Kidney (tissue), 14 donors: ENCODE data around the gene TNXB. TPM values are rescaled to one million over a fixed set of nuclear protein-coding genes. Genes with fewer than 3 reads are reported as not detected.

Source experiments
- DNase-seq, 5 donors: peaks; one replicate each; pipeline ENCODE4 v3.0.0-alpha.2; 2013 to 2020
- FAIRE-seq: peaks from 2 replicates; lab custom pipeline; 2012; peaks lifted over from hg19 to GRCh38; lab: Jason Lieb, UNC
- H3K27ac ChIP-seq, 2 donors: one replicate each; pipeline ENCODE4 v1.7.0; 2013; ENCODE audit warnings: low read depth in 2 of 2, low read length in 2 of 2, inconsistent platforms in 1 of 2
- H3K27me3 ChIP-seq: one replicate; pipeline ENCODE4 v1.7.1; 2013; ENCODE audit warnings: low read length, inconsistent platforms; ENCODE audit not compliant: control insufficient read depth, insufficient read depth
- H3K36me3 ChIP-seq, 3 donors: one replicate each; pipeline versions ENCODE4 v1.7.0 to v1.7.1; 2013; ENCODE audit warnings: low read length in 3 of 3, control low read depth in 1 of 3, inconsistent platforms in 1 of 3; ENCODE audit not compliant: insufficient read depth in 3 of 3, control insufficient read depth in 2 of 3
- H3K4me1 ChIP-seq, 3 donors: one replicate each; pipeline versions ENCODE4 v1.7.0 to v1.7.1; 2013; ENCODE audit warnings: low read length in 3 of 3, inconsistent platforms in 1 of 3, low read depth in 1 of 3; ENCODE audit not compliant: control insufficient read depth in 2 of 3, insufficient read depth in 2 of 3
- H3K4me3 ChIP-seq, 3 donors: one replicate each; pipeline versions ENCODE4 v1.7.0 to v1.8.1; 2013; ENCODE audit warnings: low read length in 3 of 3, control low read depth in 1 of 3, inconsistent platforms in 1 of 3
- H3K9ac ChIP-seq, 3 donors: one replicate each; pipeline versions ENCODE4 v1.7.0 to v1.7.1; 2013; ENCODE audit warnings: low read length in 3 of 3, control low read depth in 1 of 3, inconsistent platforms in 1 of 3
- H3K9me3 ChIP-seq, 3 donors: one replicate each; pipeline versions ENCODE4 v1.7.0 to v1.7.1; 2013; ENCODE audit warnings: low read length in 3 of 3, control low read depth in 1 of 3, inconsistent platforms in 1 of 3; ENCODE audit not compliant: control insufficient read depth in 2 of 3, insufficient read depth in 1 of 3
- intact Hi-C: fragments of 100-400 bp; cut with DNase I; formaldehyde crosslinking; loops from one replicate; pipeline ENCODE4 v1.11.1; 2022
- polyA plus RNA-seq: library from polyadenylated mRNA; stranded (reverse); fragments of 350-450 nt; fragmentation: Illumina TruSeq; extraction: RNeasy Lipid Tissue Mini Kit (QIAGEN cat#74804); gene quantifications from one replicate; pipeline ENCODE4 v1.2.3, GENCODE V29; 2014; ENCODE audit warnings: low read depth, low replicate concordance; ENCODE audit not compliant: insufficient read depth
- total RNA-seq: library from RNA; stranded (reverse); fragmentation: NEBNext Ultra II Directional; extraction: Animal tissue kit (Norgen Biotek cat#: 25700); gene quantifications from one replicate; pipeline ENCODE4 v1.2.1, GENCODE V29; 2021
- TF ChIP-seq, protein P1 (sequence below): IDR thresholded peaks from 3 replicates; pipeline ENCODE4 v1.5.1; 2012; ENCODE audit warnings: mild to moderate bottlenecking, moderate library complexity, borderline replicate concordance; ENCODE audit not compliant: insufficient read depth; ENCODE audit errors: extremely low read depth
- donor health status: control.
- donor health status: control.
- donor health status: control.
- donor health status: control.
- donor health status: control.
- donor health status: DM: yes; HTN: yes; CAD: no.
- donor health status: Normal renal cell carcinoma (clear cell type).

TNXB gene
- total and polyA plus RNA-seq, 2 donors from 2014 or later = 13.3 to 88.2 TPM

DNA sequence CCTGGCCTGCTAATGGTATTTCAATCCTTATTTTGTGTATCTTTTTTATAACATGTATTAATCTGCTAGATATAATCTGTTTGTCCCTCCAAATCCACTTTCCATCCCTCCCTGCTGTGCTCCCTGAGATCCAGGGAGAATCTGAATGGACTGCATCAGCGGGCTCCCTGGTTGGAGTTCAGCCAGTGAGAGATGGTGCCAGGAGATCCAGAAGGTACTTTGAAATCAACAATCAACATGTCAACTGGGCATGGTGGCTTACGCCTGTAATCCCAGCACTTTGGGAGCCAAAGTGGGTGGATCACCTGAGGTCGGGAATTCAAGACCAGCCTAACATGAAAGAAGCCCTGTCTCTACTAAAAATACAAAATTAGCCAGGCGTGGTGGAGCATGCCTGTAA, 14.5 kb upstream of the TNXB start:
- no peaks in the 10 kb centered on the region for H3K27me3 ChIP-seq
- peaks cover 7 to 17% (median 16%) of the 10 kb centered on the region in 3 donors for H3K4me1 ChIP-seq
- TF ChIP-seq, protein P1, sequence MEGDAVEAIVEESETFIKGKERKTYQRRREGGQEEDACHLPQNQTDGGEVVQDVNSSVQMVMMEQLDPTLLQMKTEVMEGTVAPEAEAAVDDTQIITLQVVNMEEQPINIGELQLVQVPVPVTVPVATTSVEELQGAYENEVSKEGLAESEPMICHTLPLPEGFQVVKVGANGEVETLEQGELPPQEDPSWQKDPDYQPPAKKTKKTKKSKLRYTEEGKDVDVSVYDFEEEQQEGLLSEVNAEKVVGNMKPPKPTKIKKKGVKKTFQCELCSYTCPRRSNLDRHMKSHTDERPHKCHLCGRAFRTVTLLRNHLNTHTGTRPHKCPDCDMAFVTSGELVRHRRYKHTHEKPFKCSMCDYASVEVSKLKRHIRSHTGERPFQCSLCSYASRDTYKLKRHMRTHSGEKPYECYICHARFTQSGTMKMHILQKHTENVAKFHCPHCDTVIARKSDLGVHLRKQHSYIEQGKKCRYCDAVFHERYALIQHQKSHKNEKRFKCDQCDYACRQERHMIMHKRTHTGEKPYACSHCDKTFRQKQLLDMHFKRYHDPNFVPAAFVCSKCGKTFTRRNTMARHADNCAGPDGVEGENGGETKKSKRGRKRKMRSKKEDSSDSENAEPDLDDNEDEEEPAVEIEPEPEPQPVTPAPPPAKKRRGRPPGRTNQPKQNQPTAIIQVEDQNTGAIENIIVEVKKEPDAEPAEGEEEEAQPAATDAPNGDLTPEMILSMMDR = no peak
- intact Hi-C loops = no loop called here
- FAIRE-seq (no peak), DNase-seq (no peak)
- peaks cover 9 to 33% (median 19%) of the 10 kb centered on the region in 3 donors for H3K36me3 ChIP-seq
- H3K9ac ChIP-seq = no peak overlapping the region
- H3K9me3 ChIP-seq = no peaks in the 10 kb centered on the region
- H3K4me3 ChIP-seq = no peak overlapping the region
- H3K27ac ChIP-seq = no peak overlapping the region

DNA sequence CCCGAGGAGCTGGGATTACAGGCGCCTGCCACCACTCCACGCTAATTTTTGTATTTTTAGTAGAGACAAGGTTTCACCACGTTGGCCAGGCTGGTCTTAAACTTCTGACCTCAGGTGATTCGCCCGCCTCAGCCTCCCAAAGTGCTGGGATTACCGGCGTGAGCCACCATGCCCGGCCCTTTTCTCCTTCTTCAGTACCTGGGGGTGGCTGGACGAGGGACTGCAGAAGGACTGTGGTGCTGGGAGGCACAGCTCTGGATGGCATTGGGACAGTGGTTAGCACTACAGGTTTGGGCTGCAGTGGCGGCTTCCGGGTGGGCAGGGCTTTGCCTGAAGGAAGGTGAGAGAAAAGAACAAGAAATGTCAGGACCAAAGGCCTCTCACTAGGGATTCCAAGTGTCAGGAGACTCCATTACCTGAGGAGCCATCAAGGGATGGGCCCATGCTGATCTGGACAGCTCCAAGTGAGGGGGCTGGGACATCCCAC, 11.5 kb upstream of the TNXB start:
- no peak overlapping the region for H3K4me3 ChIP-seq
- FAIRE-seq (no peak), DNase-seq (no peak)
- H3K36me3 ChIP-seq = peaks cover 11 to 63% (median 42%) of the 10 kb centered on the region in 3 donors
- TF ChIP-seq, protein P1 = no peak
- H3K9ac ChIP-seq = no peak overlapping the region
- H3K27ac ChIP-seq = no peak overlapping the region
- no peaks in the 10 kb centered on the region for H3K27me3 ChIP-seq
- intact Hi-C loops = no loop called here
- H3K4me1 ChIP-seq = peaks cover 0 to 5% (median 5%) of the 10 kb centered on the region in 3 donors
- no peaks in the 10 kb centered on the region for H3K9me3 ChIP-seq

- DNase-seq (peak; percentile 90 to 94 (median 91)), FAIRE-seq (no peak)
- intact Hi-C loops = no loop called here
- Histone ChIP-seq H3K4me3 (peak overlapping the region in 1 of 3 donors; percentile 8), H3K36me3 (peaks cover 9 to 61% (median 42%) of the 10 kb centered on the region in 3 donors), H3K27ac (peak overlapping the region in 1 of 2 donors; percentile 28), H3K4me1 (peaks cover 0 to 8% (median 5%) of the 10 kb centered on the region in 3 donors), H3K9me3 (no peaks in the 10 kb centered on the region), H3K9ac (no peak overlapping the region), H3K27me3 (no peaks in the 10 kb centered on the region)
- TF ChIP-seq, protein P1 = peak; percentile 81
Observed at GRCh38 chr6:32118782-32119628, 9.9 kb upstream of the TNXB start.
